Hepatocyte (in vitro differentiated cells): ENCODE data around the gene SKAP2. TPM values are rescaled to one million over a fixed set of nuclear protein-coding genes. Genes with fewer than 3 reads are reported as not detected.

Experiments used
- DNase-seq: peaks from one replicate; pipeline ENCODE4 v3.0.0-alpha.2; 2016; ENCODE audit warnings: low spot score
- H2AFZ ChIP-seq: fragments of 200-600 bp; sonication (generic); 2 replicates; pipeline ENCODE4 v1.6.0; 2016; ENCODE audit warnings: antibody characterized with exemption, mild to moderate bottlenecking
- H3K27ac ChIP-seq: fragments of 200-600 bp; sonication (generic); 2 replicates; pipeline ENCODE4 v1.5.1; 2016; ENCODE audit warnings: mild to moderate bottlenecking
- H3K27me3 ChIP-seq: fragments of 200-600 bp; sonication (generic); 2 replicates; pipeline ENCODE4 v1.6.1; 2016
- H3K36me3 ChIP-seq: fragments of 200-600 bp; sonication (generic); replicated peaks from 2 replicates; pipeline ENCODE4 v1.5.1; 2016; ENCODE audit warnings: low read depth; ENCODE audit not compliant: insufficient read depth
- H3K4me1 ChIP-seq: fragments of 200-600 bp; sonication (generic); 2 replicates; pipeline ENCODE4 v1.5.1; 2016; ENCODE audit warnings: mild to moderate bottlenecking, moderate library complexity; ENCODE audit not compliant: insufficient read depth
- H3K4me2 ChIP-seq: fragments of 200-600 bp; sonication (generic); 2 replicates; pipeline ENCODE4 v1.6.0; 2016
- H3K4me3 ChIP-seq: fragments of 200-600 bp; sonication (generic); 2 replicates; pipeline ENCODE4 v1.5.1; 2016; ENCODE audit warnings: mild to moderate bottlenecking
- H3K79me2 ChIP-seq: fragments of 200-600 bp; sonication (generic); 2 replicates; pipeline ENCODE4 v1.6.0; 2017; ENCODE audit warnings: mild to moderate bottlenecking
- H3K9me2 ChIP-seq: fragments of 200-600 bp; sonication (generic); replicated peaks from 2 replicates; pipeline ENCODE4 v1.6.0; 2017; ENCODE audit warnings: mild to moderate bottlenecking; ENCODE audit not compliant: insufficient read depth
- H3K9me3 ChIP-seq: fragments of 200-600 bp; sonication (generic); 2 replicates; pipeline ENCODE4 v1.5.1; 2016; ENCODE audit warnings: low read depth, mild to moderate bottlenecking
- H4K20me1 ChIP-seq: fragments of 200-600 bp; sonication (generic); 2 replicates; pipeline ENCODE4 v1.6.0; 2016; ENCODE audit warnings: mild to moderate bottlenecking; ENCODE audit not compliant: insufficient read depth, poor library complexity, severe bottlenecking
- CTCF ChIP-seq: fragments of 200-600 bp; sonication (generic); IDR thresholded peaks from 2 replicates; pipeline ENCODE4 v1.5.1; 2016; ENCODE audit warnings: antibody characterized with exemption, mild to moderate bottlenecking; ENCODE audit not compliant: poor library complexity
- EZH2 ChIP-seq: fragments of 200-600 bp; sonication (generic); IDR thresholded peaks from 2 replicates; pipeline ENCODE4 v1.6.1; 2016; ENCODE audit warnings: antibody characterized with exemption, mild to moderate bottlenecking, borderline replicate concordance
- EZH2phosphoT487 ChIP-seq: fragments of 200-600 bp; sonication (generic); IDR thresholded peaks from one replicate; pipeline ENCODE4 v1.6.1; 2018; ENCODE audit warnings: antibody characterized with exemption, mild to moderate bottlenecking, low read depth, moderate library complexity; ENCODE audit not compliant: unreplicated experiment, severe bottlenecking
- WGBS: methylation state at CpG from one replicate; pipeline ENCODE4 v1.1.6; 2016; ENCODE audit warnings: low lambda C conversion rate; ENCODE audit errors: missing lambda C conversion rate; 5-methylcytosine and 5-hydroxymethylcytosine counted together
- polyA plus RNA-seq: library from polyadenylated mRNA; unstranded; fragments of >200 nt; fragmentation: Nextera tagmentation; extraction: Ambion mirVana; gene quantifications from 2 replicates; pipeline ENCODE4 v1.2.1, GENCODE V29; 2016
- total RNA-seq: library from RNA; depleted of rRNA; stranded (reverse); fragments of >200 nt; gene quantifications from 2 replicates; pipeline ENCODE4 v1.2.3, GENCODE V29; 2014

The SKAP2 gene
- total and polyA plus RNA-seq, 2 experiments from 2014 or later = 8.4 to 13.5 TPM

GRCh38 chr7:26619348-26619984, 244.9 kb downstream of the SKAP2 start:
- no peak for DNase-seq
- no peaks in the 10 kb centered on the region for H3K9me3 ChIP-seq
- 97% methylated on average over 4 of the region's 4 CpGs for WGBS

GRCh38 chr7:26618898-26619297, 245.5 kb downstream of the SKAP2 start:
- Histone ChIP-seq H3K36me3 (no peaks in the 10 kb centered on the region), H2AFZ (no peak overlapping the region), H3K79me2 (no peaks in the 10 kb centered on the region), H3K9me3 (no peaks in the 10 kb centered on the region), H4K20me1 (no peaks in the 10 kb centered on the region), H3K27ac (no peak overlapping the region), H3K4me1 (no peaks in the 10 kb centered on the region), H3K27me3 (no peaks in the 10 kb centered on the region), H3K9me2 (no peaks in the 10 kb centered on the region), H3K4me3 (no peak overlapping the region), H3K4me2 (no peak overlapping the region)
- DNase-seq = no peak
- TF ChIP-seq EZH2phosphoT487 (no peak), EZH2 (no peak), CTCF (no peak)
- WGBS = 85% methylated on average over 8 of the region's 8 CpGs

More at GRCh38 chr7:26619348-26619984, 244.9 kb downstream of the SKAP2 start:
- no peak overlapping the region for H3K27ac ChIP-seq
- H3K4me1 ChIP-seq = no peaks in the 10 kb centered on the region
- H3K4me3 ChIP-seq = no peak overlapping the region
- no peaks in the 10 kb centered on the region for H3K79me2 ChIP-seq
- no peaks in the 10 kb centered on the region for H3K9me2 ChIP-seq
- H4K20me1 ChIP-seq = no peaks in the 10 kb centered on the region
- no peak overlapping the region for H2AFZ ChIP-seq
- H3K36me3 ChIP-seq = no peaks in the 10 kb centered on the region
- H3K4me2 ChIP-seq = no peak overlapping the region
- no peaks in the 10 kb centered on the region for H3K27me3 ChIP-seq
- TF ChIP-seq EZH2phosphoT487 = no peak
- no peak for TF ChIP-seq EZH2
- TF ChIP-seq CTCF = no peak

GRCh38 chr7:26618449-26618848, 245.9 kb downstream of the SKAP2 start:
- DNase-seq = no peak
- Histone ChIP-seq H3K9me2 (no peaks in the 10 kb centered on the region), H3K4me3 (no peak overlapping the region), H3K36me3 (no peaks in the 10 kb centered on the region), H2AFZ (no peak overlapping the region), H3K4me1 (no peaks in the 10 kb centered on the region), H3K27me3 (no peaks in the 10 kb centered on the region), H3K9me3 (no peaks in the 10 kb centered on the region), H3K4me2 (no peak overlapping the region), H4K20me1 (no peaks in the 10 kb centered on the region), H3K27ac (no peak overlapping the region), H3K79me2 (no peaks in the 10 kb centered on the region)
- WGBS = 64% methylated on average over 12 of the region's 12 CpGs
- TF ChIP-seq EZH2phosphoT487 (no peak), CTCF (no peak), EZH2 (no peak)

Other genes starting within 250 kb of the SKAP2 start
- gene HOXA1, start 231.4 kb upstream of the SKAP2 start, total RNA-seq = 0.12 and 0.30 TPM in 2 replicates
- 0.25 and 0.77 TPM in 2 replicates for gene HOXA1, start 231.4 kb upstream of the SKAP2 start, polyA plus RNA-seq
- 0.36 TPM in 1 of 2 replicates, not detected in the other for gene HOXA2, start 238.1 kb upstream of the SKAP2 start, total RNA-seq
- gene HOXA2, start 238.1 kb upstream of the SKAP2 start, polyA plus RNA-seq = 0.07 and 0.81 TPM in 2 replicates